Erythroblast (primary cell): ENCODE data around the gene DSC1.

Experiments
- GATA1 ChIP-seq: IDR thresholded peaks from 2 replicates; pipeline ENCODE4 v1.6.1; 2011; ENCODE audit warnings: low read depth, mild to moderate bottlenecking, control low read depth, low read length, moderate library complexity
- POLR2A ChIP-seq: IDR thresholded peaks from 2 replicates; pipeline ENCODE4 v1.6.1; 2011; ENCODE audit warnings: mild to moderate bottlenecking, low read length

DNA sequence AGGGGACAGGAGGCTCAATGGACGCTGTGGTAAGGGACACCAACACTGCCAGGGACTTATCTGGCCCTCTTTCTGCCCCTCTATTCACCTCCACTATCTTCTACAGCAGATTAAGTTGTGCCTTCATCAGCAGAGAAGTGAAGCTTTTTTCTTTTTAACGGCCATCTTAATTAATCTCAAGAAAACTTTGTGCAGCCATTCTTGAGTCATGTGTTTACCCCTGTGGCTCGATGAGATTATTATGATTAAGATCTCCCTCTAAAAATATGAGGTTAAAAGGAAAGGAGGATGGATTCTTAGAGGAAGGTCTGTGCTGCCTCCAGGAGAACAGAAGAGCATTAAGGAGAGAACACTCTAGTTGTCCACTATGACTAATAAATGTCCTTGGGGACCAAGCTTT, 32.4 kb upstream of the DSC1 start:
- TF ChIP-seq POLR2A (no peak), GATA1 (no peak)
